SK-N-SH treated with all-trans-retinoic acid at 6 μM for 48 hours (cell line): ENCODE data around the gene SIK3.

Experiments used
- ATAC-seq: fragments of 200-7000 bp; cut with Tn5 transposase; 3 replicates; pipeline ENCODE4 v1.9.1; 2020; ENCODE audit warnings: mild to moderate bottlenecking, moderate library complexity
- BACH2 ChIP-seq: fragments of 250-450 bp; sonication (Bioruptor Pico); IDR thresholded peaks from 2 replicates; pipeline ENCODE4 v1.9.0; 2021; ENCODE audit warnings: mild to moderate bottlenecking, borderline replicate concordance
- CSDC2 ChIP-seq: fragments of 250-450 bp; sonication (Bioruptor Pico); IDR thresholded peaks from 2 replicates; pipeline ENCODE4 v1.5.0; 2020; ENCODE audit warnings: mild to moderate bottlenecking, moderate library complexity
- ESRRG ChIP-seq: fragments of 250-450 bp; sonication (Bioruptor Pico); IDR thresholded peaks from 2 replicates; pipeline ENCODE4 v1.6.1; 2021; ENCODE audit warnings: mild to moderate bottlenecking
- GLIS3 ChIP-seq: fragments of 250-450 bp; sonication (Bioruptor Pico); IDR thresholded peaks from 2 replicates; pipeline ENCODE4 v1.5.0; 2020; ENCODE audit warnings: mild to moderate bottlenecking, moderate library complexity
- ISL1 ChIP-seq: fragments of 250-450 bp; sonication (Bioruptor Pico); IDR thresholded peaks from 2 replicates; pipeline ENCODE4 v2.1.2; 2022; ENCODE audit warnings: mild to moderate bottlenecking, moderate library complexity
- OSR1 ChIP-seq: fragments of 250-450 bp; sonication (Bioruptor Pico); IDR thresholded peaks from 2 replicates; pipeline ENCODE4 v1.8.0; 2022; ENCODE audit warnings: moderate library complexity, mild to moderate bottlenecking, inconsistent platforms
- PPARA ChIP-seq: fragments of 250-450 bp; sonication (Bioruptor Pico); IDR thresholded peaks from 2 replicates; pipeline ENCODE4 v1.5.0; 2020; ENCODE audit warnings: mild to moderate bottlenecking, borderline replicate concordance
- RARB ChIP-seq: fragments of 250-450 bp; sonication (Bioruptor Pico); IDR thresholded peaks from 2 replicates; pipeline ENCODE4 v1.8.0; 2021; ENCODE audit warnings: mild to moderate bottlenecking, moderate library complexity
- SNAI2 ChIP-seq: fragments of 250-450 bp; sonication (Bioruptor Pico); IDR thresholded peaks from 2 replicates; pipeline ENCODE4 v1.5.0; 2020; ENCODE audit warnings: mild to moderate bottlenecking, moderate library complexity
- TCF4 ChIP-seq: fragments of 250-450 bp; sonication (Bioruptor Pico); IDR thresholded peaks from 2 replicates; pipeline ENCODE4 v1.8.0; 2021; ENCODE audit warnings: mild to moderate bottlenecking, moderate library complexity, borderline replicate concordance
- TOX ChIP-seq: fragments of 250-450 bp; sonication (Bioruptor Pico); IDR thresholded peaks from 2 replicates; pipeline ENCODE4 v1.8.0; 2021; ENCODE audit warnings: mild to moderate bottlenecking, moderate library complexity, borderline replicate concordance
- ZFP3 ChIP-seq: fragments of 250-450 bp; sonication (Bioruptor Pico); IDR thresholded peaks from 2 replicates; pipeline ENCODE4 v1.5.0; 2020; ENCODE audit warnings: mild to moderate bottlenecking, moderate library complexity
- ZFP30 ChIP-seq: fragments of 450-650 bp; formaldehyde crosslinking; IDR thresholded peaks from 2 replicates; pipeline ENCODE4 v1.5.0; 2022; ENCODE audit warnings: mild to moderate bottlenecking, moderate library complexity
- ZNF565 ChIP-seq: fragments of 450-650 bp; formaldehyde crosslinking; conservative IDR thresholded peaks from 2 replicates; pipeline ENCODE4 v1.5.0; 2020; ENCODE audit warnings: low read depth, mild to moderate bottlenecking, moderate library complexity
- ZNF70 ChIP-seq: fragments of 450-650 bp; formaldehyde crosslinking; IDR thresholded peaks from 2 replicates; pipeline ENCODE4 v1.5.0; 2020; ENCODE audit warnings: mild to moderate bottlenecking, moderate library complexity
- ZNF8 ChIP-seq: fragments of 450-650 bp; formaldehyde crosslinking; IDR thresholded peaks from 2 replicates; pipeline ENCODE4 v1.5.0; 2020; ENCODE audit warnings: mild to moderate bottlenecking, moderate library complexity
- TF ChIP-seq, protein P1 (sequence below): fragments of 250-450 bp; sonication (Bioruptor Pico); IDR thresholded peaks from 2 replicates; pipeline ENCODE4 v1.8.0; 2021; ENCODE audit warnings: low read depth, mild to moderate bottlenecking, moderate library complexity, borderline replicate concordance
- TF ChIP-seq, protein P2 (sequence below): fragments of 250-450 bp; sonication (Bioruptor Pico); IDR thresholded peaks from 2 replicates; pipeline ENCODE4 v1.5.1; 2020; ENCODE audit warnings: low read depth, mild to moderate bottlenecking, moderate library complexity
- TF ChIP-seq, protein P3 (sequence below): fragments of 250-450 bp; sonication (Bioruptor Pico); IDR thresholded peaks from 2 replicates; pipeline ENCODE4 v1.8.0; 2020; ENCODE audit warnings: mild to moderate bottlenecking, moderate library complexity, borderline replicate concordance
- TF ChIP-seq, protein P4 (sequence below): fragments of 250-450 bp; sonication (Bioruptor Pico); IDR thresholded peaks from 2 replicates; pipeline ENCODE4 v1.5.0; 2020; ENCODE audit warnings: mild to moderate bottlenecking, moderate library complexity
- TF ChIP-seq, protein P5 (sequence below): fragments of 250-450 bp; sonication (Bioruptor Pico); IDR thresholded peaks from 2 replicates; pipeline ENCODE4 v1.5.1; 2021; ENCODE audit warnings: mild to moderate bottlenecking, moderate library complexity

Gene SIK3

DNA sequence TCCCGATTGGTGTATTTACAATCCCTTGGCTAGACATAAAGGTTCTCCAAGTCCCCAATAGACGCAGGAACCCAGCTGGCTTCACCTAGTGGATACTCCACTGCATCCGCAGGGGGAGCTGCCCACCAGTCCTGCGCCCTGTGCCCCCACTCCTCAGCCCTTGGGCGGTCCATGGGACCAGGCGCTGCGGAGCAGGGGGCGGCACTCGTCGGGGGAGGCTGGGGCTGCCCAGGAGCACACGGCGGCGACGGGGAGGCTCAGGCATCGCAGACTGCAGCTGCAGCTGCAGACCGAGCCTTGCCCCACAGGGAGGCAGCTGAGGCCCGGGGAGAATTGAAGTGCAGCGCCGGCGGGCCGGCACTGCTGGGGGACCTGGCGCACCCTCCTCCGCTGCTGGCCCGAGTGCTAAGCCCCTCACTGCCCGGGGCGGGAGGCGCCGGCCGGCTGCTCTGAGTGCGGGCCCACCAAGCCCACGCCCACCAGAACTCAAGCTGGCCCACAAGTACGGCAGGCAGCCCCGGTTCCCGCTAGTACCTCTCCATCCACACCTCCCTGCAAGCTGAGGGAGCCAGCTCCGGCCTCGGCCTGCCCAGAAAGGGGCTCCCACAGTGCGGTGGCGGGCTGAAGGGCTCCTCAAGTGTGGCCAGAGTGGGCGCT lies 12.2 kb upstream of the SIK3 start:
- ATAC-seq = no peak
- TF ChIP-seq, protein P1, sequence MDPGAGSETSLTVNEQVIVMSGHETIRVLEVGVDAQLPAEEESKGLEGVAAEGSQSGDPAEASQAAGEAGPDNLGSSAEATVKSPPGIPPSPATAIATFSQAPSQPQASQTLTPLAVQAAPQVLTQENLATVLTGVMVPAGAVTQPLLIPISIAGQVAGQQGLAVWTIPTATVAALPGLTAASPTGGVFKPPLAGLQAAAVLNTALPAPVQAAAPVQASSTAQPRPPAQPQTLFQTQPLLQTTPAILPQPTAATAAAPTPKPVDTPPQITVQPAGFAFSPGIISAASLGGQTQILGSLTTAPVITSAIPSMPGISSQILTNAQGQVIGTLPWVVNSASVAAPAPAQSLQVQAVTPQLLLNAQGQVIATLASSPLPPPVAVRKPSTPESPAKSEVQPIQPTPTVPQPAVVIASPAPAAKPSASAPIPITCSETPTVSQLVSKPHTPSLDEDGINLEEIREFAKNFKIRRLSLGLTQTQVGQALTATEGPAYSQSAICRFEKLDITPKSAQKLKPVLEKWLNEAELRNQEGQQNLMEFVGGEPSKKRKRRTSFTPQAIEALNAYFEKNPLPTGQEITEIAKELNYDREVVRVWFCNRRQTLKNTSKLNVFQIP (CRISPR knock-in tag) = no peak
- TF ChIP-seq ESRRG (no peak), SNAI2 (no peak), ZNF70 (CRISPR knock-in tag) (no peak), GLIS3 (CRISPR knock-in tag) (no peak), TCF4 (CRISPR knock-in tag) (no peak), BACH2 (CRISPR knock-in tag) (no peak), ZFP3 (no peak), OSR1 (CRISPR knock-in tag) (no peak), ZNF8 (CRISPR knock-in tag) (no peak), ISL1 (CRISPR knock-in tag) (no peak), ZFP30 (no peak), CSDC2 (CRISPR knock-in tag) (no peak)
- TF ChIP-seq, protein P2, sequence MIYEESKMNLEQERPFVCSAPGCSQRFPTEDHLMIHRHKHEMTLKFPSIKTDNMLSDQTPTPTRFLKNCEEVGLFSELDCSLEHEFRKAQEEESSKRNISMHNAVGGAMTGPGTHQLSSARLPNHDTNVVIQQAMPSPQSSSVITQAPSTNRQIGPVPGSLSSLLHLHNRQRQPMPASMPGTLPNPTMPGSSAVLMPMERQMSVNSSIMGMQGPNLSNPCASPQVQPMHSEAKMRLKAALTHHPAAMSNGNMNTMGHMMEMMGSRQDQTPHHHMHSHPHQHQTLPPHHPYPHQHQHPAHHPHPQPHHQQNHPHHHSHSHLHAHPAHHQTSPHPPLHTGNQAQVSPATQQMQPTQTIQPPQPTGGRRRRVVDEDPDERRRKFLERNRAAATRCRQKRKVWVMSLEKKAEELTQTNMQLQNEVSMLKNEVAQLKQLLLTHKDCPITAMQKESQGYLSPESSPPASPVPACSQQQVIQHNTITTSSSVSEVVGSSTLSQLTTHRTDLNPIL (CRISPR knock-in tag) = no peak
- TF ChIP-seq, protein P3, sequence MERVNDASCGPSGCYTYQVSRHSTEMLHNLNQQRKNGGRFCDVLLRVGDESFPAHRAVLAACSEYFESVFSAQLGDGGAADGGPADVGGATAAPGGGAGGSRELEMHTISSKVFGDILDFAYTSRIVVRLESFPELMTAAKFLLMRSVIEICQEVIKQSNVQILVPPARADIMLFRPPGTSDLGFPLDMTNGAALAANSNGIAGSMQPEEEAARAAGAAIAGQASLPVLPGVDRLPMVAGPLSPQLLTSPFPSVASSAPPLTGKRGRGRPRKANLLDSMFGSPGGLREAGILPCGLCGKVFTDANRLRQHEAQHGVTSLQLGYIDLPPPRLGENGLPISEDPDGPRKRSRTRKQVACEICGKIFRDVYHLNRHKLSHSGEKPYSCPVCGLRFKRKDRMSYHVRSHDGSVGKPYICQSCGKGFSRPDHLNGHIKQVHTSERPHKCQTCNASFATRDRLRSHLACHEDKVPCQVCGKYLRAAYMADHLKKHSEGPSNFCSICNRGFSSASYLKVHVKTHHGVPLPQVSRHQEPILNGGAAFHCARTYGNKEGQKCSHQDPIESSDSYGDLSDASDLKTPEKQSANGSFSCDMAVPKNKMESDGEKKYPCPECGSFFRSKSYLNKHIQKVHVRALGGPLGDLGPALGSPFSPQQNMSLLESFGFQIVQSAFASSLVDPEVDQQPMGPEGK (CRISPR knock-in tag) = no peak

DNA sequence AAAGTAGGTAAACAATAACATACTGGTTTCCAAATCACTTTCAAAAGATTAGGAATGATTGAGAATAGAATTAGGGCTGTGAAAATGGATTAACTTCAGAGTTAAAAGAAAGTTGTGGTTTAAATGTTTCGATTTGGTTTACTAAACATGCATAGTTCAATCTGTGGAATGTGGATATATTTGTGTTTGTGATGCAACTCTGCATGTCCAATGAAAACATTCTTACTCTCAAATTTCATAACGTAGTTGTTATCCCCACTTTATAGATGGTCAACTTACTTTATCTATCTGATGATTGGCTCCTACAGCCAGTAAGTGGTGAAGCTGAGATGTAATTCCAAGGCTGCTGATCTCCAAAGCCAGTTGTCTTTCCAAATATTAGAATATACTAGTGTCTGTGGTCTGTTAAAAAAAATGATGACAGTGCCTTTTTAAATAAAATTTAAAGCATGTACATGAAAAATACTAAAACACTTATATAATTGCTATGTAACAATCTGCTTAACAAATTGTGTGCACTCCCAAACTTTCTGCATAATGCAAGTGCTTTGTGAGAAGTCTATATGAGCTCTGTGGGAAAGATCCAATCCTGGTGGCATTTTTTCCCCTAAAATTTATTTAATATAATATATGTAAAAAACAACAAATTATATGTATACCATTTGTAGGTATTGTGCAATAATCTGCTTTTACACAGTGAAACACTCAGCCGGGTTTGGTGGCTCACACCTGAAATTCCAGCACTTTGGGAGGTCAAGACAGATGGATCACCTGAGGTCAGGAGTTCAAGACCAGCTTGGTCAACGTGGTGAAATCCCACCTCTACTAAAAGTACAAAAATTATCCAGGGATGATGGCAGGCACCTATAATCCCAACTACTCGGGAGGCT lies 9.7 kb upstream of the SIK3 start:
- no peak for TF ChIP-seq TOX
- TF ChIP-seq, protein P4, sequence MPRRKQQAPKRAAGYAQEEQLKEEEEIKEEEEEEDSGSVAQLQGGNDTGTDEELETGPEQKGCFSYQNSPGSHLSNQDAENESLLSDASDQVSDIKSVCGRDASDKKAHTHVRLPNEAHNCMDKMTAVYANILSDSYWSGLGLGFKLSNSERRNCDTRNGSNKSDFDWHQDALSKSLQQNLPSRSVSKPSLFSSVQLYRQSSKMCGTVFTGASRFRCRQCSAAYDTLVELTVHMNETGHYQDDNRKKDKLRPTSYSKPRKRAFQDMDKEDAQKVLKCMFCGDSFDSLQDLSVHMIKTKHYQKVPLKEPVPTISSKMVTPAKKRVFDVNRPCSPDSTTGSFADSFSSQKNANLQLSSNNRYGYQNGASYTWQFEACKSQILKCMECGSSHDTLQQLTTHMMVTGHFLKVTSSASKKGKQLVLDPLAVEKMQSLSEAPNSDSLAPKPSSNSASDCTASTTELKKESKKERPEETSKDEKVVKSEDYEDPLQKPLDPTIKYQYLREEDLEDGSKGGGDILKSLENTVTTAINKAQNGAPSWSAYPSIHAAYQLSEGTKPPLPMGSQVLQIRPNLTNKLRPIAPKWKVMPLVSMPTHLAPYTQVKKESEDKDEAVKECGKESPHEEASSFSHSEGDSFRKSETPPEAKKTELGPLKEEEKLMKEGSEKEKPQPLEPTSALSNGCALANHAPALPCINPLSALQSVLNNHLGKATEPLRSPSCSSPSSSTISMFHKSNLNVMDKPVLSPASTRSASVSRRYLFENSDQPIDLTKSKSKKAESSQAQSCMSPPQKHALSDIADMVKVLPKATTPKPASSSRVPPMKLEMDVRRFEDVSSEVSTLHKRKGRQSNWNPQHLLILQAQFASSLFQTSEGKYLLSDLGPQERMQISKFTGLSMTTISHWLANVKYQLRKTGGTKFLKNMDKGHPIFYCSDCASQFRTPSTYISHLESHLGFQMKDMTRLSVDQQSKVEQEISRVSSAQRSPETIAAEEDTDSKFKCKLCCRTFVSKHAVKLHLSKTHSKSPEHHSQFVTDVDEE (CRISPR knock-in tag) = no peak
- TF ChIP-seq ZNF565 (CRISPR knock-in tag) = no peak
- no peak for TF ChIP-seq ISL1 (CRISPR knock-in tag)
- no peak for TF ChIP-seq PPARA (CRISPR knock-in tag)
- TF ChIP-seq, protein P1 (CRISPR knock-in tag) = no peak
- TF ChIP-seq ZFP3 = no peak
- TF ChIP-seq SNAI2 = no peak
- TF ChIP-seq, protein P5, sequence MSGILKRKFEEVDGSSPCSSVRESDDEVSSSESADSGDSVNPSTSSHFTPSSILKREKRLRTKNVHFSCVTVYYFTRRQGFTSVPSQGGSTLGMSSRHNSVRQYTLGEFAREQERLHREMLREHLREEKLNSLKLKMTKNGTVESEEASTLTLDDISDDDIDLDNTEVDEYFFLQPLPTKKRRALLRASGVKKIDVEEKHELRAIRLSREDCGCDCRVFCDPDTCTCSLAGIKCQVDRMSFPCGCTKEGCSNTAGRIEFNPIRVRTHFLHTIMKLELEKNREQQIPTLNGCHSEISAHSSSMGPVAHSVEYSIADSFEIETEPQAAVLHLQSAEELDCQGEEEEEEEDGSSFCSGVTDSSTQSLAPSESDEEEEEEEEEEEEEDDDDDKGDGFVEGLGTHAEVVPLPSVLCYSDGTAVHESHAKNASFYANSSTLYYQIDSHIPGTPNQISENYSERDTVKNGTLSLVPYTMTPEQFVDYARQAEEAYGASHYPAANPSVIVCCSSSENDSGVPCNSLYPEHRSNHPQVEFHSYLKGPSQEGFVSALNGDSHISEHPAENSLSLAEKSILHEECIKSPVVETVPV = no peak
- no peak for TF ChIP-seq ZFP30
- no peak for TF ChIP-seq RARB (CRISPR knock-in tag)
- ATAC-seq = no peak; the same call in 2 of the 3 replicates
